Measurements from ENCODE around the gene DUS4L. TPM values are rescaled to one million over a fixed set of nuclear protein-coding genes. Genes with fewer than 3 reads are reported as not detected.

The DUS4L gene
- total RNA-seq, 1 experiment from 2014 or later: 22.0 TPM

- TF ChIP-seq EZH2 (IDR thresholded peaks at IDR 0.05; ENCODE audit: low read depth) (no peak), CTCF (conservative IDR thresholded peaks at IDR 0.05) (no peak)
- peaks cover 13% of the 10 kb centered on the region for H3K79me2 ChIP-seq (ENCODE audit: low read depth)
- intact Hi-C loops (cut with micrococcal nuclease; ENCODE audit: unreplicated experiment): no loop called here
- no peaks in the 10 kb centered on the region for H3K9me3 ChIP-seq (ENCODE audit: insufficient read depth, low read depth)
- H3K4me3 ChIP-seq: no peak overlapping the region
- H3K27ac ChIP-seq: no peak overlapping the region
- no peaks in the 10 kb centered on the region for H4K20me1 ChIP-seq (ENCODE audit: insufficient read depth)
- ChIA-PET CTCF (no interaction called here), POLR2A (ENCODE audit: unreplicated experiment) (no interaction called here)
- BruUV-seq (replicated peaks): no TSS peak
- H3K36me3 ChIP-seq (ENCODE audit: low read depth): peaks cover 19% of the 10 kb centered on the region; the same call in 1 of the 2 replicates
- no peaks in the 10 kb centered on the region for H3K9me2 ChIP-seq (ENCODE audit: insufficient read depth)
- no peak for DNase-seq
- peaks cover 7% of the 10 kb centered on the region for H3K4me1 ChIP-seq (replicated peaks; ENCODE audit: insufficient read depth)
- no peak overlapping the region for H2AFZ ChIP-seq
- H3K4me2 ChIP-seq: no peak overlapping the region
- 0 out of 2 replicates have a peak, but pooled peaks cover under 1% of the 10 kb centered on the region for H3F3A ChIP-seq (ENCODE audit: insufficient read depth, low read depth)
- no peaks in the 10 kb centered on the region for H3K27me3 ChIP-seq (ENCODE audit: insufficient read depth, low read depth)
Measured at GRCh38 chr7:107570298-107570697, 6.5 kb downstream of the DUS4L start.

GRCh38 chr7:107573537-107573936 is 9.8 kb downstream of the DUS4L start:
- H3K79me2 ChIP-seq (ENCODE audit: low read depth): no peaks in the 10 kb centered on the region
- no peak for DNase-seq
- ChIA-PET CTCF (no interaction called here), POLR2A (ENCODE audit: unreplicated experiment) (interaction anchor here (0.5 kb wide), 1 partner anchor 378 kb away, joined by 5 read pairs; no protein-coding TSS in a partner anchor)
- H3K4me2 ChIP-seq: no peak overlapping the region
- no peak overlapping the region for H3K4me3 ChIP-seq
- TF ChIP-seq EZH2 (IDR thresholded peaks at IDR 0.05; ENCODE audit: low read depth) (no peak), CTCF (conservative IDR thresholded peaks at IDR 0.05) (no peak)
- no peaks in the 10 kb centered on the region for H3K27me3 ChIP-seq (ENCODE audit: insufficient read depth, low read depth)
- no peaks in the 10 kb centered on the region for H3K9me3 ChIP-seq (ENCODE audit: insufficient read depth, low read depth)
- H4K20me1 ChIP-seq (ENCODE audit: insufficient read depth): no peaks in the 10 kb centered on the region
- H3K9me2 ChIP-seq (ENCODE audit: insufficient read depth): no peaks in the 10 kb centered on the region
- no peaks in the 10 kb centered on the region for H3K4me1 ChIP-seq (replicated peaks; ENCODE audit: insufficient read depth)
- 0 out of 2 replicates have a peak, but pooled peaks cover 7% of the 10 kb centered on the region for H3F3A ChIP-seq (ENCODE audit: insufficient read depth, low read depth)
- BruUV-seq (replicated peaks): no TSS peak
- no peak overlapping the region for H2AFZ ChIP-seq
- no peak overlapping the region for H3K27ac ChIP-seq
- intact Hi-C loops (cut with micrococcal nuclease; ENCODE audit: unreplicated experiment): no loop called here
- H3K36me3 ChIP-seq (ENCODE audit: low read depth): peaks cover 16% of the 10 kb centered on the region; the same call in 1 of the 2 replicates

DNA sequence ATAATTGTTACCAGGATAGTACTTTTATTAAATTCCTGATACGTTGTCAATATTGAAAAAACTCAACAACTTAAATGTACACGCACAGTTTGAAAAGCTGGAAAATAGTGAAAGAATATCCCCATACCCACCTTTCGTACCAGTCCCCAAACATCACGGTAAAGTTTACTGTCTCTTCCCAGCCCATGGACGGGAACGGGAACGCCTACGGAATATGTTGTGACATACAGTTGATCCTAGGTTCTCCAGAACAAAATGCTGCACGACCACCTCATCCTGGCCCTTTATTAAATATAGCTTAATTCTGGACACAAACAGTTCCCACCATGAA is 15.7 kb downstream of the DUS4L start:
- H3K36me3 ChIP-seq (ENCODE audit: low read depth): peaks cover 10% of the 10 kb centered on the region; the same call in 1 of the 2 replicates
- intact Hi-C loops (cut with micrococcal nuclease; ENCODE audit: unreplicated experiment): loop anchor here (5.0 kb wide), 1 partner anchor 117 kb away; no protein-coding TSS in a partner anchor
- H2AFZ ChIP-seq: peak overlapping the region; percentile 95
- H3K4me2 ChIP-seq: peak overlapping the region; percentile 96
- H3K4me1 ChIP-seq (replicated peaks; ENCODE audit: insufficient read depth): peaks cover 25% of the 10 kb centered on the region
- H4K20me1 ChIP-seq (ENCODE audit: insufficient read depth): no peaks in the 10 kb centered on the region
- H3K9me2 ChIP-seq (ENCODE audit: insufficient read depth): no peaks in the 10 kb centered on the region
- peak overlapping the region; percentile 89 for H3K4me3 ChIP-seq
- CTCF ChIA-PET: no interaction called here
- H3K79me2 ChIP-seq (ENCODE audit: low read depth): peaks cover 20% of the 10 kb centered on the region
- BruUV-seq (replicated peaks): no TSS peak
- no peaks in the 10 kb centered on the region for H3K27me3 ChIP-seq (ENCODE audit: insufficient read depth, low read depth)
- TF ChIP-seq CTCF (conservative IDR thresholded peaks at IDR 0.05) (no peak), EZH2 (IDR thresholded peaks at IDR 0.05; ENCODE audit: low read depth) (no peak)
- H3K27ac ChIP-seq: peak overlapping the region; percentile 69
- POLR2A ChIA-PET (ENCODE audit: unreplicated experiment): interaction anchor here (0.6 to 0.7 kb wide), 2 partner anchors 10 to 25 kb away, joined by 3 to 9 read pairs; no protein-coding TSS in a partner anchor
- H3F3A ChIP-seq (ENCODE audit: insufficient read depth, low read depth): peaks cover 12% of the 10 kb centered on the region
- DNase-seq: no peak
- no peaks in the 10 kb centered on the region for H3K9me3 ChIP-seq (ENCODE audit: insufficient read depth, low read depth)

Data from PC-9 (cell line).